Measurements from ENCODE around the gene GPX2.

- TF ChIP-seq, protein P1, sequence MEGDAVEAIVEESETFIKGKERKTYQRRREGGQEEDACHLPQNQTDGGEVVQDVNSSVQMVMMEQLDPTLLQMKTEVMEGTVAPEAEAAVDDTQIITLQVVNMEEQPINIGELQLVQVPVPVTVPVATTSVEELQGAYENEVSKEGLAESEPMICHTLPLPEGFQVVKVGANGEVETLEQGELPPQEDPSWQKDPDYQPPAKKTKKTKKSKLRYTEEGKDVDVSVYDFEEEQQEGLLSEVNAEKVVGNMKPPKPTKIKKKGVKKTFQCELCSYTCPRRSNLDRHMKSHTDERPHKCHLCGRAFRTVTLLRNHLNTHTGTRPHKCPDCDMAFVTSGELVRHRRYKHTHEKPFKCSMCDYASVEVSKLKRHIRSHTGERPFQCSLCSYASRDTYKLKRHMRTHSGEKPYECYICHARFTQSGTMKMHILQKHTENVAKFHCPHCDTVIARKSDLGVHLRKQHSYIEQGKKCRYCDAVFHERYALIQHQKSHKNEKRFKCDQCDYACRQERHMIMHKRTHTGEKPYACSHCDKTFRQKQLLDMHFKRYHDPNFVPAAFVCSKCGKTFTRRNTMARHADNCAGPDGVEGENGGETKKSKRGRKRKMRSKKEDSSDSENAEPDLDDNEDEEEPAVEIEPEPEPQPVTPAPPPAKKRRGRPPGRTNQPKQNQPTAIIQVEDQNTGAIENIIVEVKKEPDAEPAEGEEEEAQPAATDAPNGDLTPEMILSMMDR (conservative IDR thresholded peaks at IDR 0.05; ENCODE audit: low read depth, low read length), result no peak
- no peak for TF ChIP-seq EZH2 (IDR thresholded peaks at IDR 0.05; ENCODE audit: borderline replicate concordance, low read depth, low read length, poor library complexity, severe bottlenecking)
Measured at GRCh38 chr14:64929014-64929359, 13.6 kb downstream of the GPX2 start.
